HG02938 (cell line): ENCODE measurements around the gene SNX11.

Source experiments
- ATAC-seq: cut with Tn5 transposase; IDR thresholded peaks from one replicate; pipeline ENCODE4 v1.9.1; 2021; ENCODE audit warnings: mild to moderate bottlenecking, moderate library complexity; ENCODE audit not compliant: unreplicated experiment

The SNX11 gene

GRCh38 chr17:48160177-48161081 is 52.9 kb downstream of the SNX11 start:
- no peak for ATAC-seq

DNA sequence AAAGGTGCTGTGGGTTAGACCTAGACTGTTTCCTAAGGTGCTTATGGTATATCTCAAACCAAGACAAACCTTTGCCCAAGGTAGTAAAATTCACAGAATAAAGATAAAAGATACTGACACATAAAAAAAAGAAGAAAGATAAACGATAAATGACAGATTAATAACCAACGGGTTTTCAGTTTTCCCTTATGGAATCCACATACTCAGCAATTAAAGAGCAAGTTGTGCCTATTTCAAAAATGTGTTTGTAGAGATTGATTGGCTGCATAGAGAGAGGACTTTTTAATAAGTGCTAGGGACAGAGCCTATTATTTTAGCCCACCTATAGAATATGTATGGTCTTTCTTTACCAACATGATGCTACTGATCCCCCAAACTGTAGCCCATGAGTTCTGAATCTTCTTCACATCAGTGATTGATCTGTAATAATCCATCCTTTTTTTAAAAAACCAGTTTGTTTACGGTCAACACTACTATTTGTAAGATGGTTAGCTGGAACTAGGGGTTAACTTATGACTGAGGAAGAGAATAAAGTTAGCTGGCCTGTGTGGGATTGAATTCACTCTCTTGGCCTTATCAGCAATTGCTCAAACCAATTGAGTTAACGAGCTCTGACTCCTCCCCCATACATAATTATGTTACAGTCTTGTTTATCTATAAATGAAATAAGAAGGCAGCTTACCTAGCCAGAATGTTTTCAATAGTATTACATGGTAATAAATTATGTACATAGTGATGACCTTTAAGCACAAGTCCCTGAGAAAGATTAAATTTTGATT is 53.8 kb downstream of the SNX11 start:
- no peak for ATAC-seq

- no peak for ATAC-seq
Observed at GRCh38 chr17:48162306-48162934, 54.9 kb downstream of the SNX11 start.

- ATAC-seq: no peak
Observed at GRCh38 chr17:48162946-48163506, 55.5 kb downstream of the SNX11 start.

- no peak for ATAC-seq
Observed at GRCh38 chr17:48163809-48164208, 56.2 kb downstream of the SNX11 start.

GRCh38 chr17:48169926-48170325 is 62.4 kb downstream of the SNX11 start:
- ATAC-seq: no peak
